Measurements from ENCODE around the gene SLC41A1. TPM values are rescaled to one million over a fixed set of nuclear protein-coding genes. Genes with fewer than 3 reads are reported as not detected.

SLC41A1 gene
- total RNA-seq, 1 donor from 2014 or later = 35.2 TPM

GRCh38 chr1:205744403-205744802 is 68.6 kb downstream of the SLC41A1 start:
- H3K27me3 Mint-ChIP-seq (ENCODE audit: unreplicated experiment) = peaks cover 4% of the 10 kb centered on the region
- no peak for TF ChIP-seq CTCF (IDR thresholded peaks at IDR 0.05; ENCODE audit: unreplicated experiment)
- H3K27ac Mint-ChIP-seq (ENCODE audit: unreplicated experiment) = peak overlapping the region; percentile 37
- peaks cover 4% of the 10 kb centered on the region for H3K36me3 Mint-ChIP-seq (ENCODE audit: low read depth, unreplicated experiment)
- H3K4me1 Mint-ChIP-seq (ENCODE audit: unreplicated experiment) = peaks cover 32% of the 10 kb centered on the region
- no peaks in the 10 kb centered on the region for H3K9me3 Mint-ChIP-seq (ENCODE audit: unreplicated experiment)
- H3K4me3 Mint-ChIP-seq (ENCODE audit: unreplicated experiment) = no peak overlapping the region
- no peak for DNase-seq (ENCODE audit: low spot score)

GRCh38 chr1:205743977-205744376 is 69.0 kb downstream of the SLC41A1 start:
- TF ChIP-seq CTCF (IDR thresholded peaks at IDR 0.05; ENCODE audit: unreplicated experiment) = no peak
- Mint-ChIP-seq H3K36me3 (ENCODE audit: low read depth, unreplicated experiment) (peaks cover 7% of the 10 kb centered on the region), H3K27ac (ENCODE audit: unreplicated experiment) (peak overlapping the region; percentile 37), H3K9me3 (ENCODE audit: unreplicated experiment) (no peaks in the 10 kb centered on the region), H3K27me3 (ENCODE audit: unreplicated experiment) (peaks cover 3% of the 10 kb centered on the region), H3K4me3 (ENCODE audit: unreplicated experiment) (no peak overlapping the region), H3K4me1 (ENCODE audit: unreplicated experiment) (peaks cover 32% of the 10 kb centered on the region)
- no peak for DNase-seq (ENCODE audit: low spot score)

- no peaks in the 10 kb centered on the region for H3K27me3 Mint-ChIP-seq (ENCODE audit: unreplicated experiment)
- no peak for TF ChIP-seq CTCF (IDR thresholded peaks at IDR 0.05; ENCODE audit: unreplicated experiment)
- H3K4me3 Mint-ChIP-seq (ENCODE audit: unreplicated experiment) = no peak overlapping the region
- no peak for DNase-seq (ENCODE audit: low spot score)
- peaks cover 5% of the 10 kb centered on the region for H3K36me3 Mint-ChIP-seq (ENCODE audit: low read depth, unreplicated experiment)
- no peaks in the 10 kb centered on the region for H3K9me3 Mint-ChIP-seq (ENCODE audit: unreplicated experiment)
- peaks cover 15% of the 10 kb centered on the region for H3K4me1 Mint-ChIP-seq (ENCODE audit: unreplicated experiment)
- no peak overlapping the region for H3K27ac Mint-ChIP-seq (ENCODE audit: unreplicated experiment)
Observed at GRCh38 chr1:205741681-205742080, 71.3 kb downstream of the SLC41A1 start.

GRCh38 chr1:205739348-205740160 is 73.4 kb downstream of the SLC41A1 start:
- Mint-ChIP-seq H3K27ac (ENCODE audit: unreplicated experiment) (no peak overlapping the region), H3K36me3 (ENCODE audit: low read depth, unreplicated experiment) (peaks cover 5% of the 10 kb centered on the region), H3K4me1 (ENCODE audit: unreplicated experiment) (peaks cover 9% of the 10 kb centered on the region), H3K27me3 (ENCODE audit: unreplicated experiment) (no peaks in the 10 kb centered on the region), H3K9me3 (ENCODE audit: unreplicated experiment) (no peaks in the 10 kb centered on the region), H3K4me3 (ENCODE audit: unreplicated experiment) (no peak overlapping the region)
- no peak for DNase-seq (ENCODE audit: low spot score)
- no peak for TF ChIP-seq CTCF (IDR thresholded peaks at IDR 0.05; ENCODE audit: unreplicated experiment)

Other genes with a start within 250 kb of the SLC41A1 start
- 57.1 TPM for gene ELK4, start 181.2 kb downstream of the SLC41A1 start, total RNA-seq (ENCODE audit: unreplicated experiment)
- 9.2 TPM for gene SLC45A3, start 132.7 kb downstream of the SLC41A1 start, total RNA-seq (ENCODE audit: unreplicated experiment)
- 170 TPM for gene NUCKS1, start 63.0 kb downstream of the SLC41A1 start, total RNA-seq (ENCODE audit: unreplicated experiment)
- gene RAB29, start 37.7 kb downstream of the SLC41A1 start, total RNA-seq (ENCODE audit: unreplicated experiment) = 19.4 TPM
- gene PM20D1, start 36.9 kb upstream of the SLC41A1 start, total RNA-seq (ENCODE audit: unreplicated experiment) = not detected
- gene SLC26A9, start 130.3 kb upstream of the SLC41A1 start, total RNA-seq (ENCODE audit: unreplicated experiment) = not detected
- gene RAB7B, start 190.2 kb upstream of the SLC41A1 start, total RNA-seq (ENCODE audit: unreplicated experiment) = not detected
- gene CTSE, start 210.7 kb upstream of the SLC41A1 start, total RNA-seq (ENCODE audit: unreplicated experiment) = not detected
- gene RHEX, start 240.0 kb upstream of the SLC41A1 start, total RNA-seq (ENCODE audit: unreplicated experiment) = not detected